ENCODE results near the gene METRNL.

DNA sequence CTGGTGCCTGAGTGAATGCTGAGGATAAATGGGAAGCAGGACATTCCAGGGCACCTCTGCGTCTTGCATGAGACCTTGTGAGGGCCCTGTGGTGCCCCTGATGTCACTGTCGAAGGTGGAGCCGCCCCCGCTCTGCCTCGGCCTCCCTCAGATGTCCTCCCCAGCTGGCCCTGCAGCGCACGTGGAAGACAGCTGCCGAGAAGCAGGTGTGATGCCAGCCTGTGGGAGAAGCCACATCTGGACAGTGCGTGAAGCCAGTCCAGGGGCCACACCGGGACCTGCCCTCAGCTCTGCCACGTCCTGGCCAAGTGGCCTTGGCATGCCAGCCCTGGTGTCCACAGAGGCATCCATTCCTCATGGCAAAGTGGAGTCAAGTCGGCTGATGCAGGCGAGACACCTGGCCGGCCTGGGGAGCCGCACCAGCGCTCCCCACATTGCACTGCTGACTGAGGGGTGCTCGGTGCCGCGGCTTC is 21.6 kb upstream of the METRNL start:
- TF ChIP-seq, protein P1, sequence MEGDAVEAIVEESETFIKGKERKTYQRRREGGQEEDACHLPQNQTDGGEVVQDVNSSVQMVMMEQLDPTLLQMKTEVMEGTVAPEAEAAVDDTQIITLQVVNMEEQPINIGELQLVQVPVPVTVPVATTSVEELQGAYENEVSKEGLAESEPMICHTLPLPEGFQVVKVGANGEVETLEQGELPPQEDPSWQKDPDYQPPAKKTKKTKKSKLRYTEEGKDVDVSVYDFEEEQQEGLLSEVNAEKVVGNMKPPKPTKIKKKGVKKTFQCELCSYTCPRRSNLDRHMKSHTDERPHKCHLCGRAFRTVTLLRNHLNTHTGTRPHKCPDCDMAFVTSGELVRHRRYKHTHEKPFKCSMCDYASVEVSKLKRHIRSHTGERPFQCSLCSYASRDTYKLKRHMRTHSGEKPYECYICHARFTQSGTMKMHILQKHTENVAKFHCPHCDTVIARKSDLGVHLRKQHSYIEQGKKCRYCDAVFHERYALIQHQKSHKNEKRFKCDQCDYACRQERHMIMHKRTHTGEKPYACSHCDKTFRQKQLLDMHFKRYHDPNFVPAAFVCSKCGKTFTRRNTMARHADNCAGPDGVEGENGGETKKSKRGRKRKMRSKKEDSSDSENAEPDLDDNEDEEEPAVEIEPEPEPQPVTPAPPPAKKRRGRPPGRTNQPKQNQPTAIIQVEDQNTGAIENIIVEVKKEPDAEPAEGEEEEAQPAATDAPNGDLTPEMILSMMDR (IDR thresholded peaks at IDR 0.05; ENCODE audit: low read length), result no peak
- no peak for TF ChIP-seq EZH2 (optimal IDR thresholded peaks at IDR 0.05; ENCODE audit: low read depth, low read length)
- TF ChIP-seq EZH2phosphoT487 (IDR thresholded peaks at IDR 0.05; ENCODE audit: low read length), result no peak

Data from MM.1S (cell line).